ENCODE results near the gene MARCKS. TPM values are rescaled to one million over a fixed set of nuclear protein-coding genes. Genes with fewer than 3 reads are reported as not detected.

MARCKS gene
- total RNA-seq, 2 experiments from 2014 or later = 0.04 TPM; not detected in 1

DNA sequence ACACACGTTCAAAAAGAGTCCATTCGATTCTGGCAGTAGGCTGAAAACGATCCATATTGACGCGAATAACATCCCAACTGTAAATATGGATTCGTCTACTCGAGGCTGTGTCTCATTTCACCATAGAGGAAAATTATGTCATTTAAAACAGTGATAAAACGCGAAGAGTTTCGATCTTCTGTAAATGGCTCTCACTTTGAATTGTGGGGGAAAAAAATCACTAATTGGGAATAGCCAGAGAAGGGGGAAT, 845 bp upstream of the MARCKS start:
- no peak for DNase-seq
- H3K9me3 Mint-ChIP-seq = no peaks in the 10 kb centered on the region
- no peak overlapping the region for H3K27ac Mint-ChIP-seq
- peaks cover 16% of the 10 kb centered on the region for H3K4me1 Mint-ChIP-seq
- no peak overlapping the region for H3K4me3 Mint-ChIP-seq
- peaks cover 49% of the 10 kb centered on the region for H3K27me3 Mint-ChIP-seq
- ChIA-PET CTCF (interaction anchor here (0.6 kb wide), 1 partner anchor 414 kb away, joined by 5 read pairs; no protein-coding TSS in a partner anchor), POLR2A (no interaction called here)
- peaks cover 2% of the 10 kb centered on the region for H3K36me3 Mint-ChIP-seq (ENCODE audit: low read depth)

DNA sequence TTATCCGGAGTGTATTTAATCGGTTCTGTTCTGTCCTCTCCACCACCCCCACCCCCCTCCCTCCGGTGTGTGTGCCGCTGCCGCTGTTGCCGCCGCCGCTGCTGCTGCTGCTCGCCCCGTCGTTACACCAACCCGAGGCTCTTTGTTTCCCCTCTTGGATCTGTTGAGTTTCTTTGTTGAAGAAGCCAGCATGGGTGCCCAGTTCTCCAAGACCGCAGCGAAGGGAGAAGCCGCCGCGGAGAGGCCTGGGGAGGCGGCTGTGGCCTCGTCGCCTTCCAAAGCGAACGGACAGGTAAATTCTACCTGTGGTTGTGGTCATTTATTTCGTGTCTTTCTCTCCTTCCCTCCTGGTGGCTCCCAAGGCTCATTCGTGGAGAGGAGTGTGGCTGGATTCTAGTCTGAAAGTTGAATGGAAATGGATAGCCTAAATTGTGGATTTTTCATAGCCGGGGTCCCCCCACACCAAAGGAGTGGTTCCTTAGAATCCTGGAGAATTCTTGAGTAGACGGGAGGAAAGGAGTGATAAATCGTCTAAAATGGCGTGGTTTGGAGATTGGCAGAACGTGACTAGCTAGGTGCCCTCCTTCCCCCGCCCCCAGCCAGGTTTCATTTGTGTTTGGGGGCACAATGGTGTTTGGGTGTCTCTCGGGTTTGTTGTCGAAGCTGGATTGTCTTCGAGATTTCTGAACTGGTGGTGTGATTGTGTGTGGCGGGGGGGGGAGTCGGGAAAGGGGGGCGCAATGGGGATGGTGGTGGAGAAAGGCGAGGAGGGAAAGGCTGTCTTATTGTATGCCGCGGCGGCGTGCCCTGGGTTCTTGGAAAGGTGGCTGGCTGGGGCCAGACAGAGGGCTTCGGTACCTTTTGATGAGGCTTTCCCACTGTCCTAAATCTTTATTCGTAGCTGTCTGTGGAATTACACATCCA, 673 bp downstream of the MARCKS start:
- POLR2A ChIA-PET = no interaction called here
- CTCF ChIA-PET = interaction anchor here (0.6 to 1.2 kb wide), 4 partner anchors 13 to 1573 kb away, joined by 3 read pairs; no protein-coding TSS in a partner anchor
- peaks cover 40% of the 10 kb centered on the region for H3K27me3 Mint-ChIP-seq
- no peak overlapping the region for H3K27ac Mint-ChIP-seq
- H3K4me1 Mint-ChIP-seq = peaks cover 16% of the 10 kb centered on the region
- H3K4me3 Mint-ChIP-seq = no peak overlapping the region
- DNase-seq = no peak
- no peaks in the 10 kb centered on the region for H3K9me3 Mint-ChIP-seq
- H3K36me3 Mint-ChIP-seq (ENCODE audit: low read depth) = peaks cover 2% of the 10 kb centered on the region

DNA sequence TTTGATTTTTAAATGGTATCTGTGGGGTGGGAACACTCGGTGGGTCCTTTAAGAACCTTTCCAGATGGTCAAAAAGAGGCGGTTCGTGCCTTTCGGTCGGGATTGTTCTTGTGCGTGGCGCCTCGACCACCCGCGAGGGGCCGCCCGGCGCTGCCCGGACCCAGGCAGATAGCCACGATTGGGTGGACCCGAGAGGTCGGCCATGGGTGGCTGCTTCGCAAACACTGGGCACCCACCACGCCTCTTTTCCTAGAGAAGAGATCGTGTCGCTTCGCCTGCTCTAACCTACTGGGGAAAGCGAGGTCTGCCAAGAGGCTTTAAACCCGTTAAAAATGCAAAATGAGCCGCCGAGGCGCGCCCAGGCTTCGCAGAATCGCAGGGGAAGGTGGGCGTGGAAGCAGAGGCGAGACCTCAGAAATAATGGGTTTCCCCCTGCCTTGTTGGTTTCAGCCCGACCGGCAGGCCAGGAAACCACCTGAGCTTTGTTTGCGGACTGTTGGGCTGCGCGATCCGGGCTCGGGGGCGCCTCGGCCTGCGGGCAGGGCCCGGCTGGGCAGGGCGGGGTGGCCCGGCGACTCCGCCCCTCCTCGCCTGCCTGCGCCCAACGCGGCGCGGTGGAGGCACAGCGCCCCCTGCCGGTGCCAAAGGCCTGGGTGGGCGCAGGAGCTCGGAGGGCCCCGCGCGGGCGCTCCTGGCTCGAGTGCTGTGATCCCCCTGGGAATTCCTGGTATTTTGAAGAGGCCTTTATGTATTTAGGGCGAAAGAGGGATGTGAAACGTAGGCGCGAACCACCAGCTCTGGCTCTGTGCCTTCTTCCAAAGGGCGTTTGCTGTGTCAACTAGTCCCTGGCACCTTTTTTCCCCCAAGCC, 1.6 kb downstream of the MARCKS start:
- Mint-ChIP-seq H3K4me3 (peak overlapping the region; percentile 40), H3K4me1 (peaks cover 16% of the 10 kb centered on the region), H3K9me3 (no peaks in the 10 kb centered on the region), H3K27ac (no peak overlapping the region), H3K27me3 (peaks cover 33% of the 10 kb centered on the region), H3K36me3 (ENCODE audit: low read depth) (peaks cover 2% of the 10 kb centered on the region)
- ChIA-PET CTCF (interaction anchor here (0.6 to 1.6 kb wide), 12 partner anchors 12 to 1679 kb away, joined by 3 to 5 read pairs (median 3); no protein-coding TSS in a partner anchor), POLR2A (no interaction called here)
- DNase-seq = peak; percentile 63

DNA sequence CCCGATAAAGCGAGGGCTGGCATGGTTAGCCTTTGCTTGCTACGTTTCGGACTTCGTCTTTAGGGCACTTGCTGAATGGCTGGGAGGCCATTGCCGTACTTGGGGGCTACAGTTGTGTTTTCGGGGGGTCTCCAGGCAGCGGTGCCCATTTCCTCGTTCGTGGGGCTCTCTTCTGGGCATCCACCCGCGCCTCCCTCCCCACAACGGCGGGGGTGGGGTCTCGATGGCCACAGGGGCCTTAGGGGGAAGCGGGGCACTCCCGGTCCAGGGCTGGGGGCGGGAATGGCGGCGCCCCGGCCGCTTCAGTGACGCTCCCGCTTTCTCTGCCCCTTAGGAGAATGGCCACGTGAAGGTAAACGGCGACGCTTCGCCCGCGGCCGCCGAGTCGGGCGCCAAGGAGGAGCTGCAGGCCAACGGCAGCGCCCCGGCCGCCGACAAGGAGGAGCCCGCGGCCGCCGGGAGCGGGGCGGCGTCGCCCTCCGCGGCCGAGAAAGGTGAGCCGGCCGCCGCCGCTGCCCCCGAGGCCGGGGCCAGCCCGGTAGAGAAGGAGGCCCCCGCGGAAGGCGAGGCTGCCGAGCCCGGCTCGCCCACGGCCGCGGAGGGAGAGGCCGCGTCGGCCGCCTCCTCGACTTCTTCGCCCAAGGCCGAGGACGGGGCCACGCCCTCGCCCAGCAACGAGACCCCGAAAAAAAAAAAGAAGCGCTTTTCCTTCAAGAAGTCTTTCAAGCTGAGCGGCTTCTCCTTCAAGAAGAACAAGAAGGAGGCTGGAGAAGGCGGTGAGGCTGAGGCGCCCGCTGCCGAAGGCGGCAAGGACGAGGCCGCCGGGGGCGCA, 2.4 kb downstream of the MARCKS start:
- Mint-ChIP-seq H3K9me3 (no peaks in the 10 kb centered on the region), H3K4me1 (peaks cover 16% of the 10 kb centered on the region), H3K27ac (no peak overlapping the region), H3K4me3 (peak overlapping the region; percentile 40), H3K36me3 (ENCODE audit: low read depth) (peaks cover 2% of the 10 kb centered on the region), H3K27me3 (peaks cover 27% of the 10 kb centered on the region)
- DNase-seq = no peak
- ChIA-PET CTCF (interaction anchor here (0.6 to 1.6 kb wide), 11 partner anchors 16 to 1679 kb away, joined by 3 to 5 read pairs (median 4); no protein-coding TSS in a partner anchor), POLR2A (no interaction called here)

DNA sequence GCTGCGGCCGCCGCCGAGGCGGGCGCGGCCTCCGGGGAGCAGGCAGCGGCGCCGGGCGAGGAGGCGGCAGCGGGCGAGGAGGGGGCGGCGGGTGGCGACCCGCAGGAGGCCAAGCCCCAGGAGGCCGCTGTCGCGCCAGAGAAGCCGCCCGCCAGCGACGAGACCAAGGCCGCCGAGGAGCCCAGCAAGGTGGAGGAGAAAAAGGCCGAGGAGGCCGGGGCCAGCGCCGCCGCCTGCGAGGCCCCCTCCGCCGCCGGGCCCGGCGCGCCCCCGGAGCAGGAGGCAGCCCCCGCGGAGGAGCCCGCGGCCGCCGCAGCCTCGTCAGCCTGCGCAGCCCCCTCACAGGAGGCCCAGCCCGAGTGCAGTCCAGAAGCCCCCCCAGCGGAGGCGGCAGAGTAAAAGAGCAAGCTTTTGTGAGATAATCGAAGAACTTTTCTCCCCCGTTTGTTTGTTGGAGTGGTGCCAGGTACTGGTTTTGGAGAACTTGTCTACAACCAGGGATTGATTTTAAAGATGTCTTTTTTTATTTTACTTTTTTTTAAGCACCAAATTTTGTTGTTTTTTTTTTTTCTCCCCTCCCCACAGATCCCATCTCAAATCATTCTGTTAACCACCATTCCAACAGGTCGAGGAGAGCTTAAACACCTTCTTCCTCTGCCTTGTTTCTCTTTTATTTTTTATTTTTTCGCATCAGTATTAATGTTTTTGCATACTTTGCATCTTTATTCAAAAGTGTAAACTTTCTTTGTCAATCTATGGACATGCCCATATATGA, 3.2 kb downstream of the MARCKS start:
- DNase-seq = no peak
- H3K36me3 Mint-ChIP-seq (ENCODE audit: low read depth) = peaks cover 1% of the 10 kb centered on the region
- peaks cover 29% of the 10 kb centered on the region for H3K27me3 Mint-ChIP-seq
- peak overlapping the region; percentile 47 for H3K4me3 Mint-ChIP-seq
- no peak overlapping the region for H3K27ac Mint-ChIP-seq
- peaks cover 16% of the 10 kb centered on the region for H3K4me1 Mint-ChIP-seq
- POLR2A ChIA-PET = no interaction called here
- H3K9me3 Mint-ChIP-seq = no peaks in the 10 kb centered on the region
- CTCF ChIA-PET = interaction anchor here (0.6 to 1.6 kb wide), 2 partner anchors 30 to 1564 kb away, joined by 4 read pairs; no protein-coding TSS in a partner anchor

DNA sequence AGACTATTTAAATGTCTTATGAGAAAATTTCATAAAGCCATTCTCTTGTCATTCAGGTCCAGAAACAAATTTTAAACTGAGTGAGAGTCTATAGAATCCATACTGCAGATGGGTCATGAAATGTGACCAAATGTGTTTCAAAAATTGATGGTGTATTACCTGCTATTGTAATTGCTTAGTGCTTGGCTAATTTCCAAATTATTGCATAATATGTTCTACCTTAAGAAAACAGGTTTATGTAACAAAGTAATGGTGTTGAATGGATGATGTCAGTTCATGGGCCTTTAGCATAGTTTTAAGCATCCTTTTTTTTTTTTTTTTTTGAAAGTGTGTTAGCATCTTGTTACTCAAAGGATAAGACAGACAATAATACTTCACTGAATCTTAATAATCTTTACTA, 5.0 kb downstream of the MARCKS start:
- Mint-ChIP-seq H3K27me3 (peaks cover 29% of the 10 kb centered on the region), H3K9me3 (no peaks in the 10 kb centered on the region), H3K36me3 (ENCODE audit: low read depth) (no peaks in the 10 kb centered on the region), H3K27ac (no peak overlapping the region), H3K4me1 (peaks cover 16% of the 10 kb centered on the region), H3K4me3 (no peak overlapping the region)
- no peak for DNase-seq
- ChIA-PET CTCF (no interaction called here), POLR2A (no interaction called here)

DNA sequence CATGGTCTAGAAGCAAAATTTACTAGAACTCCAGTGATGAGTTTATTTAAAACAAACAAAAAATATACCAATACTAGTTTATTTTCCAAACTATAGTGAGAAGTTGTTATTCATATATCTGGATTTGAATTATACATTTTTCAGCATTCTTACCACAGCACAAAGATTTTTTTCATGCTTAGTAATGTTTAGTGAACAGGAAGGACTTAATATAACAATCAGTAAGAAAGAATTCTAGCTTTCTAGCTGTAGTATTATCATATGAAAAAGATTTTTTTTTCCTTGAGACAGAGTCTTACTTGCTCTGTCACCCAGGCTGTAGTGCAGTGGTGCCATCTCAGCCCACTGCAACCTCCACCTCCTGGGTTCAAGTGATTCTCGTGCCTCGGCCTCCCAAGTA, 13.8 kb downstream of the MARCKS start:
- CTCF ChIA-PET = interaction anchor here (0.7 to 0.8 kb wide), 2 partner anchors 12 to 21 kb away, joined by 3 read pairs; no protein-coding TSS in a partner anchor
- no peaks in the 10 kb centered on the region for H3K36me3 Mint-ChIP-seq (ENCODE audit: low read depth)
- DNase-seq = no peak
- no peak overlapping the region for H3K4me3 Mint-ChIP-seq
- H3K27ac Mint-ChIP-seq = no peak overlapping the region
- peaks cover 4% of the 10 kb centered on the region for H3K4me1 Mint-ChIP-seq
- H3K9me3 Mint-ChIP-seq = no peaks in the 10 kb centered on the region
- POLR2A ChIA-PET = no interaction called here
- H3K27me3 Mint-ChIP-seq = peaks cover 17% of the 10 kb centered on the region

DNA sequence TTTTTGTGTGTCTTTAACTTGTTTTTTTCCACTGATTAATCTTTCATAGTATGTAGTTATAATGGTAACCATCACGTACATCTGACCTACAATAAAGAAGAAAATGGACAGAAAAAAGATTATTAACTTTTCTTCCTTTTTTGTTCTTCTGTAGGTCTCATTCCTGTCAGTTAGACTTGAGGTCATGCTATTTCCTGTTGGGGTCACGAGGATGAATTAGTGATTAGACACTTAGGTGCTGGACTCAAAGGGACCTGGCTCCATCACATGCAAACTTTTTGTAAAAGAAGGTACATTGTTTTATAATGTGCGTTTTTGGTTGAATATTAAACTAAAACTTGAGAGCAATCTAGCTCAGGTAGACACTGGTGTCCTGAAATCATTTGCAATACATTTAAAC, 14.8 kb downstream of the MARCKS start:
- no peak for DNase-seq
- POLR2A ChIA-PET = no interaction called here
- Mint-ChIP-seq H3K27me3 (peaks cover 17% of the 10 kb centered on the region), H3K36me3 (ENCODE audit: low read depth) (no peaks in the 10 kb centered on the region), H3K27ac (no peak overlapping the region), H3K4me1 (peaks cover 4% of the 10 kb centered on the region), H3K4me3 (no peak overlapping the region), H3K9me3 (no peaks in the 10 kb centered on the region)
- CTCF ChIA-PET = no interaction called here

DNA sequence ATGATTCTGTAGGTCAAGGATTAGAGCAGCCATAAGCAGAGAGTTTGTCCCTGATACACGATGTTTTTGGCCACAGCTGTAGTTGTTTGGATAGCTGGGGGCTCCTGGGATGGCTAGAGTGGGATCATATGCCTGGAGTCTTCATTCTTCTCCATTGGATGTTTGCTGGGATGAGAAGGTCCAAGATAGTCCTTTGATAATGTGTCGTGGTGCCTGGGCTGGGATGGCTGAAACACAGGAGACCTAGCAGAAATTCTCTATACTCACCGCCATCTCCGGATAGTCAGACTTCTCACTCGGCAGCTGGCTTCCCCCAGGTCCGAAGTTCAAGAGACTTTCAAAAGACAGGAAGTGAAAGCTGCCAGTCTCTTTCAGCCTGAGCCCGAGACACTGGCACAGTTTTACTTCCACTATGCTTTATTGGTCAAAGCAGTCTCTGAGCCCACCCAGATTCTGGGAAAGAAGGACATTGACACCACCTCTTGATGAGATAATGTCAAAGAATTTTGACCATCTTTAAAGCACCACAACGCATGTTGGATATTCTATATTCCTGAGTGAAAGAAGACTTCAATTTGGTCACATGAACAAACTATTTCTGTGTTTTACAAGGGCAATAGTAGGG, 16.0 kb downstream of the MARCKS start:
- peaks cover 4% of the 10 kb centered on the region for H3K4me1 Mint-ChIP-seq
- CTCF ChIA-PET = no interaction called here

DNA sequence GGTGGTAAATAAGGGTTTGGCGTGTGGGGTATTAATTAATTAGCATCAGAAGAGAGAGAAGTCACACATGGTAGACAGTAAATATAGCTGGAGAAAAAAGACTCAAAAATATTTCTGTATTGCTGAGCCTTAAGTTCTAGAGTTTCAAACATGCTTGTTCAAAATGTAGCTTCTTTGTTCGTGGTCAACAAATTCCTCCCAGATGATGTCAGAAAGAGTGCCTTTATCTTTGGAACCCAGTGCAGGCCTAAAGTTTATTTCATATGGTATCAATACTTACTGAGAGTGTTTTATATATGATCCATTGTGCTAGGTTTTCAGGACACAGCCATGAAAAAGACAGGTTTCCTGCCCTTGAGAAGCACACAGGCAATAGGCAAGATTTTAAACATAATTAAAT, 18.3 kb downstream of the MARCKS start:
- no peak overlapping the region for H3K4me3 Mint-ChIP-seq
- H3K36me3 Mint-ChIP-seq (ENCODE audit: low read depth) = no peaks in the 10 kb centered on the region
- no peaks in the 10 kb centered on the region for H3K9me3 Mint-ChIP-seq
- no peak for DNase-seq
- H3K27ac Mint-ChIP-seq = no peak overlapping the region
- peaks cover 21% of the 10 kb centered on the region for H3K27me3 Mint-ChIP-seq
- POLR2A ChIA-PET = no interaction called here
- CTCF ChIA-PET = interaction anchor here (1.2 kb wide), 1 partner anchor 16 kb away, joined by 4 read pairs; no protein-coding TSS in a partner anchor
- H3K4me1 Mint-ChIP-seq = peaks cover 4% of the 10 kb centered on the region

More for the DNA sequence above, 16.0 kb downstream of the MARCKS start:
- Mint-ChIP-seq H3K36me3 (ENCODE audit: low read depth) (no peaks in the 10 kb centered on the region), H3K27me3 (peaks cover 21% of the 10 kb centered on the region), H3K4me3 (no peak overlapping the region), H3K27ac (no peak overlapping the region), H3K9me3 (no peaks in the 10 kb centered on the region)
- peak; percentile 21 for DNase-seq
- POLR2A ChIA-PET = no interaction called here

DNA sequence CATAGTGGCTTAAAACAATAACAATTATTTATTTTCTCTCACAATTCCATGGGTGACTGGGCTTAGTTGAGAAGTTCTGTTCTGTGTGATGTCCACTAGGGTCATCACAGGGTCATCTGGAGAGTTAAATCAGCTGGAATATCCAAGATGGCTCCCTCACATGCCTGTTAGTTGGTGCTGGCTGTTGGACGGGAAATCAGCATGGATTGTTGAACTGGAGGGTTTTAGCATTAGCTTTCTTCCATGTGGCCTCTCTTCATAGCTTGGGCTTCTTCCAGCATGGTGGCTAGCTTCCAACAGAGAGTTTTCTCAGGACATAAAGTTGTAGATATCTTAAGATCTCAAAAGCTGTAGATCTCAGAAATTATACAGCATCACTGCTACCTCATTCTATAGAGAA, 19.6 kb downstream of the MARCKS start:
- no peak for DNase-seq
- CTCF ChIA-PET = interaction anchor here (1.6 kb wide), 1 partner anchor 18 kb away, joined by 3 read pairs; no protein-coding TSS in a partner anchor
- H3K4me3 Mint-ChIP-seq = no peak overlapping the region
- H3K27me3 Mint-ChIP-seq = peaks cover 24% of the 10 kb centered on the region
- peaks cover 4% of the 10 kb centered on the region for H3K4me1 Mint-ChIP-seq
- no peaks in the 10 kb centered on the region for H3K36me3 Mint-ChIP-seq (ENCODE audit: low read depth)
- H3K9me3 Mint-ChIP-seq = no peaks in the 10 kb centered on the region
- POLR2A ChIA-PET = no interaction called here
- H3K27ac Mint-ChIP-seq = no peak overlapping the region
